ENCODE data around the gene VEGFC.

VEGFC gene

GRCh38 chr4:176660561-176660960, 132.2 kb downstream of the VEGFC start:
- H3K4me1 Mint-ChIP-seq (ENCODE audit: low read depth) = no peaks in the 10 kb centered on the region
- H3K9me3 Mint-ChIP-seq = no peaks in the 10 kb centered on the region
- H3K36me3 Mint-ChIP-seq (ENCODE audit: low read depth) = no peaks in the 10 kb centered on the region
- H3K4me3 Mint-ChIP-seq = no peak overlapping the region
- no peak overlapping the region for H3K27ac Mint-ChIP-seq
- no peaks in the 10 kb centered on the region for H3K27me3 Mint-ChIP-seq (ENCODE audit: low read depth)
- no peak for DNase-seq (ENCODE audit: low spot score)

- Mint-ChIP-seq H3K27ac (no peak overlapping the region), H3K4me1 (ENCODE audit: low read depth) (no peaks in the 10 kb centered on the region), H3K9me3 (no peaks in the 10 kb centered on the region), H3K36me3 (ENCODE audit: low read depth) (no peaks in the 10 kb centered on the region), H3K27me3 (ENCODE audit: low read depth) (no peaks in the 10 kb centered on the region), H3K4me3 (no peak overlapping the region)
- DNase-seq (ENCODE audit: low spot score) = no peak
Measured at GRCh38 chr4:176656108-176656507, 136.6 kb downstream of the VEGFC start.

GRCh38 chr4:176654565-176655216, 138.0 kb downstream of the VEGFC start:
- no peak overlapping the region for H3K27ac Mint-ChIP-seq
- no peak for DNase-seq (ENCODE audit: low spot score)
- H3K4me1 Mint-ChIP-seq (ENCODE audit: low read depth) = no peaks in the 10 kb centered on the region
- H3K9me3 Mint-ChIP-seq = no peaks in the 10 kb centered on the region
- no peaks in the 10 kb centered on the region for H3K36me3 Mint-ChIP-seq (ENCODE audit: low read depth)
- H3K27me3 Mint-ChIP-seq (ENCODE audit: low read depth) = no peaks in the 10 kb centered on the region
- no peak overlapping the region for H3K4me3 Mint-ChIP-seq

- Mint-ChIP-seq H3K27me3 (ENCODE audit: low read depth) (no peaks in the 10 kb centered on the region), H3K4me3 (no peak overlapping the region), H3K4me1 (ENCODE audit: low read depth) (no peaks in the 10 kb centered on the region), H3K27ac (no peak overlapping the region), H3K36me3 (ENCODE audit: low read depth) (no peaks in the 10 kb centered on the region), H3K9me3 (no peaks in the 10 kb centered on the region)
- no peak for DNase-seq (ENCODE audit: low spot score)
Measured at GRCh38 chr4:176653401-176654220, 139.1 kb downstream of the VEGFC start.

GRCh38 chr4:176646311-176646710, 146.4 kb downstream of the VEGFC start:
- no peak overlapping the region for H3K27ac Mint-ChIP-seq
- no peaks in the 10 kb centered on the region for H3K36me3 Mint-ChIP-seq (ENCODE audit: low read depth)
- no peaks in the 10 kb centered on the region for H3K4me1 Mint-ChIP-seq (ENCODE audit: low read depth)
- no peaks in the 10 kb centered on the region for H3K27me3 Mint-ChIP-seq (ENCODE audit: low read depth)
- H3K4me3 Mint-ChIP-seq = no peak overlapping the region
- H3K9me3 Mint-ChIP-seq = no peaks in the 10 kb centered on the region
- no peak for DNase-seq (ENCODE audit: low spot score)

- DNase-seq (ENCODE audit: low spot score) = no peak
- Mint-ChIP-seq H3K27me3 (ENCODE audit: low read depth) (no peaks in the 10 kb centered on the region), H3K9me3 (no peaks in the 10 kb centered on the region), H3K36me3 (ENCODE audit: low read depth) (no peaks in the 10 kb centered on the region), H3K4me1 (ENCODE audit: low read depth) (no peaks in the 10 kb centered on the region), H3K4me3 (no peak overlapping the region), H3K27ac (no peak overlapping the region)
Measured at GRCh38 chr4:176645246-176645960, 147.3 kb downstream of the VEGFC start.

- Mint-ChIP-seq H3K4me3 (no peak overlapping the region), H3K27ac (no peak overlapping the region), H3K4me1 (ENCODE audit: low read depth) (no peaks in the 10 kb centered on the region), H3K9me3 (no peaks in the 10 kb centered on the region), H3K36me3 (ENCODE audit: low read depth) (no peaks in the 10 kb centered on the region), H3K27me3 (ENCODE audit: low read depth) (no peaks in the 10 kb centered on the region)
- no peak for DNase-seq (ENCODE audit: low spot score)
Measured at GRCh38 chr4:176642472-176642871, 150.2 kb downstream of the VEGFC start.

GRCh38 chr4:176641237-176641636, 151.5 kb downstream of the VEGFC start:
- no peak for DNase-seq (ENCODE audit: low spot score)
- Mint-ChIP-seq H3K27me3 (ENCODE audit: low read depth) (no peaks in the 10 kb centered on the region), H3K27ac (no peak overlapping the region), H3K4me1 (ENCODE audit: low read depth) (no peaks in the 10 kb centered on the region), H3K4me3 (no peak overlapping the region), H3K9me3 (no peaks in the 10 kb centered on the region), H3K36me3 (ENCODE audit: low read depth) (no peaks in the 10 kb centered on the region)

GRCh38 chr4:176638992-176639391, 153.7 kb downstream of the VEGFC start:
- H3K36me3 Mint-ChIP-seq (ENCODE audit: low read depth) = no peaks in the 10 kb centered on the region
- H3K27me3 Mint-ChIP-seq (ENCODE audit: low read depth) = no peaks in the 10 kb centered on the region
- no peaks in the 10 kb centered on the region for H3K9me3 Mint-ChIP-seq
- H3K4me3 Mint-ChIP-seq = no peak overlapping the region
- H3K4me1 Mint-ChIP-seq (ENCODE audit: low read depth) = no peaks in the 10 kb centered on the region
- H3K27ac Mint-ChIP-seq = no peak overlapping the region
- no peak for DNase-seq (ENCODE audit: low spot score)

GRCh38 chr4:176636292-176636691, 156.4 kb downstream of the VEGFC start:
- no peak for DNase-seq (ENCODE audit: low spot score)

GRCh38 chr4:176635372-176636261, 157.1 kb downstream of the VEGFC start:
- Mint-ChIP-seq H3K36me3 (ENCODE audit: low read depth) (no peaks in the 10 kb centered on the region), H3K27me3 (ENCODE audit: low read depth) (no peaks in the 10 kb centered on the region), H3K27ac (no peak overlapping the region), H3K4me3 (no peak overlapping the region), H3K9me3 (peaks cover 3% of the 10 kb centered on the region), H3K4me1 (ENCODE audit: low read depth) (no peaks in the 10 kb centered on the region)
- no peak for DNase-seq (ENCODE audit: low spot score)

More at GRCh38 chr4:176636292-176636691, 156.4 kb downstream of the VEGFC start:
- Mint-ChIP-seq H3K27ac (no peak overlapping the region), H3K27me3 (ENCODE audit: low read depth) (no peaks in the 10 kb centered on the region), H3K36me3 (ENCODE audit: low read depth) (no peaks in the 10 kb centered on the region), H3K9me3 (no peaks in the 10 kb centered on the region), H3K4me1 (ENCODE audit: low read depth) (no peaks in the 10 kb centered on the region), H3K4me3 (no peak overlapping the region)

Measured in T-helper 2 cell treated with Interferon-gamma antibody and Interleukin-4, amounts not matched to agents 5 μg/mL and 100 μg/mL, for 36 hours (primary cell).